ENCODE data around the gene ATF3.

Gene ATF3

GRCh38 chr1:212621949-212622305 is 13.4 kb downstream of the ATF3 start:
- H3K27ac ChIP-seq (ENCODE audit: low read depth, low read length, poor library complexity, severe bottlenecking): no peak overlapping the region
- H3F3A ChIP-seq (ENCODE audit: insufficient read depth, low read length): no peaks in the 10 kb centered on the region
- no peaks in the 10 kb centered on the region; the same call in 1 of the 2 replicates for H3K27me3 ChIP-seq (ENCODE audit: insufficient read depth, low read length)
- no peaks in the 10 kb centered on the region for H3K36me3 ChIP-seq (ENCODE audit: insufficient read depth, low read length)
- no peaks in the 10 kb centered on the region for H3K9me3 ChIP-seq (ENCODE audit: low read length)
- no peaks in the 10 kb centered on the region for H3K79me2 ChIP-seq (ENCODE audit: insufficient read depth, low read length)
- H2AFZ ChIP-seq (ENCODE audit: low read length): no peak overlapping the region
- no peaks in the 10 kb centered on the region for H3K9me2 ChIP-seq (ENCODE audit: low read depth, low read length)
- TF ChIP-seq CTCF (IDR thresholded peaks at IDR 0.05; ENCODE audit: low read length) (no peak), EZH2 (IDR thresholded peaks at IDR 0.05; ENCODE audit: borderline replicate concordance, low read length) (no peak)
- H3K4me2 ChIP-seq (ENCODE audit: low read length): no peak overlapping the region
- no peak overlapping the region for H3K4me3 ChIP-seq (ENCODE audit: low read depth, low read length, poor library complexity, severe bottlenecking)
- H4K20me1 ChIP-seq (ENCODE audit: insufficient read depth, low read length): no peaks in the 10 kb centered on the region
- no peak overlapping the region for H3K9ac ChIP-seq (ENCODE audit: low read length)
- no peaks in the 10 kb centered on the region for H3K4me1 ChIP-seq (ENCODE audit: insufficient read depth, low read length, severe bottlenecking)

- Histone ChIP-seq H3K4me3 (ENCODE audit: low read depth, low read length, poor library complexity, severe bottlenecking) (no peak overlapping the region), H2AFZ (ENCODE audit: low read length) (no peak overlapping the region), H3K4me1 (ENCODE audit: insufficient read depth, low read length, severe bottlenecking) (no peaks in the 10 kb centered on the region), H3K9me3 (ENCODE audit: low read length) (no peaks in the 10 kb centered on the region), H3K79me2 (ENCODE audit: insufficient read depth, low read length) (no peaks in the 10 kb centered on the region), H3K4me2 (ENCODE audit: low read length) (no peak overlapping the region), H3K9me2 (ENCODE audit: low read depth, low read length) (no peaks in the 10 kb centered on the region), H3F3A (ENCODE audit: insufficient read depth, low read length) (no peaks in the 10 kb centered on the region), H3K36me3 (ENCODE audit: insufficient read depth, low read length) (no peaks in the 10 kb centered on the region), H3K27me3 (ENCODE audit: insufficient read depth, low read length) (no peaks in the 10 kb centered on the region; the same call in 1 of the 2 replicates), H4K20me1 (ENCODE audit: insufficient read depth, low read length) (no peaks in the 10 kb centered on the region), H3K27ac (ENCODE audit: low read depth, low read length, poor library complexity, severe bottlenecking) (no peak overlapping the region), H3K9ac (ENCODE audit: low read length) (no peak overlapping the region)
- no peak for TF ChIP-seq EZH2 (IDR thresholded peaks at IDR 0.05; ENCODE audit: borderline replicate concordance, low read length)
- TF ChIP-seq CTCF (IDR thresholded peaks at IDR 0.05; ENCODE audit: low read length): no peak
Measured at GRCh38 chr1:212622467-212622866, 13.9 kb downstream of the ATF3 start.

GRCh38 chr1:212622906-212623305 is 14.3 kb downstream of the ATF3 start:
- no peak for TF ChIP-seq EZH2 (IDR thresholded peaks at IDR 0.05; ENCODE audit: borderline replicate concordance, low read length)
- TF ChIP-seq CTCF (IDR thresholded peaks at IDR 0.05; ENCODE audit: low read length): no peak
- Histone ChIP-seq H3K9ac (ENCODE audit: low read length) (no peak overlapping the region), H4K20me1 (ENCODE audit: insufficient read depth, low read length) (no peaks in the 10 kb centered on the region), H3F3A (ENCODE audit: insufficient read depth, low read length) (no peaks in the 10 kb centered on the region), H3K27ac (ENCODE audit: low read depth, low read length, poor library complexity, severe bottlenecking) (no peak overlapping the region), H3K4me2 (ENCODE audit: low read length) (no peak overlapping the region), H3K27me3 (ENCODE audit: insufficient read depth, low read length) (no peaks in the 10 kb centered on the region; the same call in 1 of the 2 replicates), H3K9me3 (ENCODE audit: low read length) (no peaks in the 10 kb centered on the region), H3K9me2 (ENCODE audit: low read depth, low read length) (no peaks in the 10 kb centered on the region), H3K36me3 (ENCODE audit: insufficient read depth, low read length) (no peaks in the 10 kb centered on the region), H2AFZ (ENCODE audit: low read length) (no peak overlapping the region), H3K4me1 (ENCODE audit: insufficient read depth, low read length, severe bottlenecking) (no peaks in the 10 kb centered on the region), H3K79me2 (ENCODE audit: insufficient read depth, low read length) (no peaks in the 10 kb centered on the region), H3K4me3 (ENCODE audit: low read depth, low read length, poor library complexity, severe bottlenecking) (no peak overlapping the region)

All from OCI-LY1 (cell line).